Measurements from ENCODE around the gene CYP27B1.
"Not testable (repeated sequence)": the region's sequence is repeated elsewhere in the genome, so short reads cannot be mapped to it uniquely, and the experiment has no call there.

The CYP27B1 gene

GRCh38 chr12:57775044-57775443 is 8.2 kb upstream of the CYP27B1 start:
- Histone ChIP-seq H3K36me3 (replicated peaks; ENCODE audit: insufficient read depth, low read length) (no peaks in the 10 kb centered on the region; the same call in 1 of the 2 replicates), H3F3A (ENCODE audit: insufficient read depth, low read length) (peaks cover 4% of the 10 kb centered on the region; the same call in 1 of the 2 replicates), H3K9ac (ENCODE audit: low read length) (no peak overlapping the region), H3K9me2 (replicated peaks; ENCODE audit: insufficient read depth, low read length) (no peaks in the 10 kb centered on the region), H3K4me3 (ENCODE audit: low read length) (no peak overlapping the region), H3K79me2 (ENCODE audit: low read length) (peaks cover 12% of the 10 kb centered on the region), H3K4me1 (ENCODE audit: low read length) (0 out of 2 replicates have a peak, but pooled peaks cover 4% of the 10 kb centered on the region), H3K9me3 (replicated peaks; ENCODE audit: insufficient read depth, low read length) (no peaks in the 10 kb centered on the region), H2AFZ (ENCODE audit: low read length) (no peak overlapping the region), H4K20me1 (ENCODE audit: insufficient read depth, low read length) (no peaks in the 10 kb centered on the region), H3K27ac (ENCODE audit: low read length) (no peak overlapping the region), H3K4me2 (ENCODE audit: low read depth, low read length) (no peak overlapping the region), H3K27me3 (replicated peaks; ENCODE audit: insufficient read depth, low read length) (no peaks in the 10 kb centered on the region)
- TF ChIP-seq EZH2phosphoT487 (IDR thresholded peaks at IDR 0.05; ENCODE audit: low read length) (no peak), EZH2 (optimal IDR thresholded peaks at IDR 0.05; ENCODE audit: low read depth, low read length) (no peak), CTCF (IDR thresholded peaks at IDR 0.05; ENCODE audit: low read length) (no peak)
- no peak for DNase-seq

DNA sequence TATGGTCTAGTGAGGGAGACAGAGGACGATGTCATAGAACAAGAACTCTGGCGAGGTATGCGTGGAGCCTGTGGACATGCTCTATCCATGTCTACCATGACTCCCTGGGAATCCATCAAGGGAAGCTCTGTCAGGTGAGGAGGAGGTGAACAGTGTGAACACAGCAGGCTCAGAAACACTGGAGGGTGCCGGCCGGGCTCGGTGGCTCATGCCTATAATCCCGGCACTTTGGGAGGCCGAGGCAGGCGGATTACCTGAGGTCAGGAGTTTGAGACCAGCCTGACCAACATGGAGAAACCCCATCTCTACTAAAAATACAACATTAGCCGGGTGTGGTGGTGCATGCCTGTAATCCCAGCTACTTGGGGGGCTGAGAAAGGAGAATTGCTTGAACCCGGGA is 7.8 kb upstream of the CYP27B1 start:
- H3K79me2 ChIP-seq (ENCODE audit: low read length), result peaks cover 12% of the 10 kb centered on the region
- not testable (repeated sequence) for DNase-seq; H4K20me1 ChIP-seq (ENCODE audit: insufficient read depth, low read length); H3K36me3 ChIP-seq (replicated peaks; ENCODE audit: insufficient read depth, low read length); H3K9ac ChIP-seq (ENCODE audit: low read length); H2AFZ ChIP-seq (ENCODE audit: low read length); H3K9me3 ChIP-seq (replicated peaks; ENCODE audit: insufficient read depth, low read length); H3K27me3 ChIP-seq (replicated peaks; ENCODE audit: insufficient read depth, low read length); H3K4me1 ChIP-seq (ENCODE audit: low read length); H3K27ac ChIP-seq (ENCODE audit: low read length); H3K9me2 ChIP-seq (replicated peaks; ENCODE audit: insufficient read depth, low read length); H3K4me3 ChIP-seq (ENCODE audit: low read length); H3F3A ChIP-seq (ENCODE audit: insufficient read depth, low read length); H3K4me2 ChIP-seq (ENCODE audit: low read depth, low read length)

- peak; percentile 33 for DNase-seq
- H3K79me2 ChIP-seq (ENCODE audit: low read length), result peaks cover 12% of the 10 kb centered on the region
- no peaks in the 10 kb centered on the region for H3K27me3 ChIP-seq (replicated peaks; ENCODE audit: insufficient read depth, low read length)
- peak within 1 kb of the TSS; percentile 99 for H2AFZ ChIP-seq (ENCODE audit: low read length)
- peak within 1 kb of the TSS; percentile 97 for H3K4me3 ChIP-seq (ENCODE audit: low read length)
- H3K4me1 ChIP-seq (ENCODE audit: low read length), result 0 out of 2 replicates have a peak, but pooled peaks cover 4% of the 10 kb centered on the region
- H3K4me2 ChIP-seq (ENCODE audit: low read depth, low read length), result peak within 1 kb of the TSS; percentile 94
- peak within 1 kb of the TSS; percentile 95 for H3K27ac ChIP-seq (ENCODE audit: low read length)
- H3F3A ChIP-seq (ENCODE audit: insufficient read depth, low read length), result peaks cover 4% of the 10 kb centered on the region; the same call in 1 of the 2 replicates
- H3K9ac ChIP-seq (ENCODE audit: low read length), result peak within 1 kb of the TSS; percentile 97
- H3K9me2 ChIP-seq (replicated peaks; ENCODE audit: insufficient read depth, low read length), result no peaks in the 10 kb centered on the region
- H4K20me1 ChIP-seq (ENCODE audit: insufficient read depth, low read length), result no peaks in the 10 kb centered on the region
- H3K9me3 ChIP-seq (replicated peaks; ENCODE audit: insufficient read depth, low read length), result no peaks in the 10 kb centered on the region
- TF ChIP-seq CTCF (IDR thresholded peaks at IDR 0.05; ENCODE audit: low read length) (no peak), EZH2phosphoT487 (IDR thresholded peaks at IDR 0.05; ENCODE audit: low read length) (no peak), EZH2 (optimal IDR thresholded peaks at IDR 0.05; ENCODE audit: low read depth, low read length) (no peak)
- no peaks in the 10 kb centered on the region; the same call in 1 of the 2 replicates for H3K36me3 ChIP-seq (replicated peaks; ENCODE audit: insufficient read depth, low read length)
Measured at GRCh38 chr12:57772429-57773322, 5.8 kb upstream of the CYP27B1 start, which contains the start of gene EEF1AKMT3. Gene EEF1AKMT3 (plus strand): TSS chr12:57772614. CDS start chr12:57772725, 111 bp downstream.
